ENCODE data around the gene VAPB. TPM values are rescaled to one million over a fixed set of nuclear protein-coding genes. Genes with fewer than 3 reads are reported as not detected.
A peak's percentile ranks its signal among the peaks of the same experiment; 100 is the strongest.

VAPB gene
- total and polyA plus RNA-seq, 2 of the 4 experiments (the other 2 are of a cell fraction), result 9.1 to 26.0 TPM

DNA sequence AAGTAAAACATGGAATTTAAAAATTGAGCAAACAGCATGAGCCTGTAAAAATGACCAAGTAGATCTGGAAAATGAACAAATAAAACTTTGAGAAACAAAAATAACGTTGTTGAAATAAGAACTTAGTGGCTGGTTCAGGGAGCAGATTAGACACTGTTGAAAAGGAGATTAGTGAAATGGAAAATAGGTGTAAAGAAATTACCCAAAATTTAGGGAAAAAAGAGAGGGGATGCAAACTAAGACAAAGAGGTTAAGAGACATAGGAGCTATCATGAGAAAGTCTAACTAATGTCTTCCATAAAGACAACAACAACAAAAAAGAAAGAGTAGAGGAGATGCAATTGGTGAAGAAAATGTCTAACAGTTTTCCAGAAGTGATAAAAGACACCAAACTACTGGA, 97.2 kb downstream of the VAPB start:
- H3K9me1 ChIP-seq (ENCODE audit: insufficient read depth, low read length), result no peaks in the 10 kb centered on the region
- no peak overlapping the region for H3K56ac ChIP-seq (ENCODE audit: extremely low read depth, insufficient read depth, low read length)
- peak; percentile 70 for TF ChIP-seq RCOR1 (IDR thresholded peaks at IDR 0.05; ENCODE audit: insufficient replicate concordance, low read length)
- TF ChIP-seq, protein P1, sequence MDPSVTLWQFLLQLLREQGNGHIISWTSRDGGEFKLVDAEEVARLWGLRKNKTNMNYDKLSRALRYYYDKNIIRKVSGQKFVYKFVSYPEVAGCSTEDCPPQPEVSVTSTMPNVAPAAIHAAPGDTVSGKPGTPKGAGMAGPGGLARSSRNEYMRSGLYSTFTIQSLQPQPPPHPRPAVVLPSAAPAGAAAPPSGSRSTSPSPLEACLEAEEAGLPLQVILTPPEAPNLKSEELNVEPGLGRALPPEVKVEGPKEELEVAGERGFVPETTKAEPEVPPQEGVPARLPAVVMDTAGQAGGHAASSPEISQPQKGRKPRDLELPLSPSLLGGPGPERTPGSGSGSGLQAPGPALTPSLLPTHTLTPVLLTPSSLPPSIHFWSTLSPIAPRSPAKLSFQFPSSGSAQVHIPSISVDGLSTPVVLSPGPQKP (IDR thresholded peaks at IDR 0.05; ENCODE audit: borderline replicate concordance, low read depth, low read length), result no peak
- no peak overlapping the region for H2AFZ ChIP-seq (replicated peaks; ENCODE audit: low read length, poor library complexity)
- no peak overlapping the region for H2BK120ac ChIP-seq (ENCODE audit: low read depth, low read length)
- no peak overlapping the region for H3K9ac ChIP-seq (ENCODE audit: low read depth, low read length)
- no peak overlapping the region for H3K23ac ChIP-seq (ENCODE audit: low read depth, low read length)
- ATAC-seq (ENCODE audit: low read depth), result no peak
- POLR2A ChIA-PET (ENCODE audit: unreplicated experiment), result no interaction called here
- H3K79me1 ChIP-seq (ENCODE audit: low read depth in 1 of 2, low read length in 2 of 2), result peaks cover 0 to 13% of the 10 kb centered on the region in 2 experiments; a peak in 1 of 4 replicates
- H3K27me3 ChIP-seq (ENCODE audit: control insufficient read depth, insufficient read depth, low read length), result no peaks in the 10 kb centered on the region
- H4K8ac ChIP-seq (ENCODE audit: low read depth in 2 of 2, low read length in 2 of 2), result no peak overlapping the region
- H3K36me3 ChIP-seq (ENCODE audit: control insufficient read depth, insufficient read depth, low read length), result no peaks in the 10 kb centered on the region
- 67% methylated on average over 1 of the region's 1 CpG; no CpG with 5 or more reads in 1 of the 2 experiments for WGBS, 2 experiments (ENCODE audit: extremely low coverage in 2 of 2, insufficient read length in 1 of 2)
- no peak overlapping the region for H3K27ac ChIP-seq (ENCODE audit: insufficient read depth, low read length)
- H2BK15ac ChIP-seq (ENCODE audit: low read depth, low read length), result no peak overlapping the region
- no TSS peak for BruUV-seq (replicated peaks)
- no peak overlapping the region for H2AK5ac ChIP-seq (ENCODE audit: low read depth, low read length)
- H3K14ac ChIP-seq (replicated peaks; ENCODE audit: low read depth, low read length), result no peak overlapping the region
- dilution Hi-C loops (cut with HindIII; ENCODE audit: low sequenced_read_pairs, unreplicated experiment), result no loop called here
- CTCF ChIA-PET, result no interaction called here
- H4K91ac ChIP-seq (ENCODE audit: insufficient read depth, low read depth, low read length), result no peak overlapping the region
- H3K4me2 ChIP-seq (ENCODE audit: low read depth, low read length), result no peak overlapping the region
- H3K4me3 ChIP-seq (ENCODE audit: insufficient read depth, low read depth, low read length), result no peak overlapping the region
- H3K4me1 ChIP-seq (ENCODE audit: control insufficient read depth, insufficient read depth, low read length), result no peaks in the 10 kb centered on the region
- DNase-seq, result no peak
- H2BK20ac ChIP-seq (ENCODE audit: low read depth, low read length), result no peak overlapping the region
- H3K9me3 ChIP-seq (ENCODE audit: control insufficient read depth, insufficient read depth, low read length), result peaks cover 4% of the 10 kb centered on the region
- no peaks in the 10 kb centered on the region; the same call in 1 of the 2 replicates for H4K20me1 ChIP-seq (ENCODE audit: insufficient read depth, low read length)
- no peak overlapping the region for H2AK9ac ChIP-seq (replicated peaks; ENCODE audit: low read depth, low read length, poor library complexity)
- in situ Hi-C loops (cut with MboI; ENCODE audit: low sequenced_read_pairs), result no loop called here
- H4K5ac ChIP-seq (ENCODE audit: low read depth, low read length), result no peak overlapping the region
- intact Hi-C loops (cut with micrococcal nuclease), result no loop called here
- H3K18ac ChIP-seq (ENCODE audit: low read depth, low read length), result no peak overlapping the region
- no peak overlapping the region for H3K4ac ChIP-seq (ENCODE audit: low read depth, low read length)
- no peak overlapping the region for H2BK5ac ChIP-seq (ENCODE audit: low read depth, low read length, poor library complexity, severe bottlenecking)

Measured in IMR-90 (cell line).